Neural progenitor cell (in vitro differentiated cells): ENCODE results near the gene ACOXL. TPM values are rescaled to one million over a fixed set of nuclear protein-coding genes. Genes with fewer than 3 reads are reported as not detected.

Experiments
- DNase-seq: peaks from one replicate; pipeline ENCODE4 v3.0.0-alpha.2; 2016; ENCODE audit warnings: low spot score
- H2AFZ ChIP-seq: fragments of 200-600 bp; sonication (generic); replicated peaks from 2 replicates; pipeline ENCODE4 v1.6.1; 2016; ENCODE audit warnings: antibody characterized with exemption
- H3F3A ChIP-seq: fragments of 200-600 bp; sonication (generic); 2 replicates; pipeline ENCODE4 v1.6.1; 2016; ENCODE audit warnings: antibody characterized with exemption, low read depth
- H3K27ac ChIP-seq: fragments of 200-600 bp; sonication (generic); 2 replicates; pipeline ENCODE4 v1.5.1; 2016; ENCODE audit warnings: mild to moderate bottlenecking
- H3K27me3 ChIP-seq: fragments of 200-600 bp; sonication (generic); 2 replicates; pipeline ENCODE4 v1.6.1; 2016; ENCODE audit warnings: mild to moderate bottlenecking, moderate library complexity
- H3K36me3 ChIP-seq: fragments of 200-600 bp; sonication (generic); 2 replicates; pipeline ENCODE4 v1.5.1; 2016
- H3K4me1 ChIP-seq: fragments of 200-600 bp; sonication (generic); 2 replicates; pipeline ENCODE4 v1.6.1; 2016; ENCODE audit warnings: mixed run types
- H3K4me2 ChIP-seq: fragments of 200-600 bp; sonication (generic); 2 replicates; pipeline ENCODE4 v1.6.1; 2016
- H3K4me3 ChIP-seq: fragments of 200-600 bp; sonication (generic); 2 replicates; pipeline ENCODE4 v1.5.1; 2016
- H3K79me2 ChIP-seq: fragments of 200-600 bp; sonication (generic); 2 replicates; pipeline ENCODE4 v1.6.1; 2016; ENCODE audit warnings: low read depth
- H3K9ac ChIP-seq: fragments of 200-600 bp; sonication (generic); 2 replicates; pipeline ENCODE4 v1.6.1; 2016
- H3K9me3 ChIP-seq: fragments of 200-600 bp; sonication (generic); 2 replicates; pipeline ENCODE4 v1.5.1; 2016; ENCODE audit warnings: low read depth
- H4K20me1 ChIP-seq: fragments of 200-600 bp; sonication (generic); 2 replicates; pipeline ENCODE4 v1.6.1; 2016; ENCODE audit warnings: low read depth
- H3K27ac Mint-ChIP-seq: 3 replicates; pipeline ENCODE4 v1.8.0; 2021; ENCODE audit warnings: mixed read lengths
- H3K27me3 Mint-ChIP-seq: 2 replicates; pipeline ENCODE4 v1.8.0; 2022; ENCODE audit warnings: low read depth, mild to moderate bottlenecking, inconsistent platforms, moderate library complexity, mixed read lengths; ENCODE audit not compliant: insufficient read depth
- H3K36me3 Mint-ChIP-seq: 3 replicates; pipeline ENCODE4 v1.8.0; 2021; ENCODE audit warnings: mixed read lengths
- H3K4me1 Mint-ChIP-seq: 3 replicates; pipeline ENCODE4 v1.8.0; 2021; ENCODE audit warnings: mixed read lengths
- H3K4me3 Mint-ChIP-seq: 3 replicates; pipeline ENCODE4 v1.8.0; 2021; ENCODE audit warnings: mild to moderate bottlenecking, moderate library complexity, mixed read lengths
- H3K9me3 Mint-ChIP-seq: 3 replicates; pipeline ENCODE4 v1.8.0; 2020; ENCODE audit warnings: mixed read lengths
- CTCF ChIP-seq: fragments of 200-600 bp; sonication (generic); IDR thresholded peaks from 2 replicates; pipeline ENCODE4 v1.5.1; 2017; ENCODE audit warnings: antibody characterized with exemption, mild to moderate bottlenecking
- EZH2 ChIP-seq: fragments of 200-600 bp; sonication (generic); IDR thresholded peaks from 2 replicates; pipeline ENCODE4 v1.6.1; 2017; ENCODE audit warnings: antibody characterized with exemption, mild to moderate bottlenecking, moderate library complexity
- EZH2phosphoT487 ChIP-seq: fragments of 200-600 bp; sonication (generic); IDR thresholded peaks from 2 replicates; pipeline ENCODE4 v1.6.1; 2017; ENCODE audit warnings: antibody characterized with exemption
- total RNA-seq: library from RNA; depleted of rRNA; stranded (reverse); fragments of >200 nt; gene quantifications from 2 replicates; pipeline ENCODE4 v1.2.3, GENCODE V29; 2015; ENCODE audit warnings: low replicate concordance

Gene ACOXL
- total RNA-seq, 1 donor from 2014 or later, result 2.9 TPM

GRCh38 chr2:110852541-110853263 lies 120.3 kb downstream of the ACOXL start:
- no peak overlapping the region for H3K4me3 ChIP-seq
- no peak overlapping the region for H3K27ac ChIP-seq
- no peaks in the 10 kb centered on the region for H3K9me3 ChIP-seq
- Mint-ChIP-seq H3K4me3 (no peak overlapping the region), H3K36me3 (no peaks in the 10 kb centered on the region), H3K27ac (no peak overlapping the region), H3K4me1 (peaks cover 4% of the 10 kb centered on the region), H3K9me3 (peaks cover 11% of the 10 kb centered on the region), H3K27me3 (peaks cover 14% of the 10 kb centered on the region)
- H2AFZ ChIP-seq, result no peak overlapping the region
- H3K36me3 ChIP-seq, result no peaks in the 10 kb centered on the region
- TF ChIP-seq EZH2 (no peak), CTCF (no peak), EZH2phosphoT487 (no peak)
- H3K27me3 ChIP-seq, result no peaks in the 10 kb centered on the region
- no peaks in the 10 kb centered on the region for H4K20me1 ChIP-seq
- no peaks in the 10 kb centered on the region for H3F3A ChIP-seq
- peaks cover 2% of the 10 kb centered on the region for H3K4me1 ChIP-seq
- H3K4me2 ChIP-seq, result no peak overlapping the region
- DNase-seq, result no peak
- H3K9ac ChIP-seq, result no peak overlapping the region
- H3K79me2 ChIP-seq, result no peaks in the 10 kb centered on the region

- no peaks in the 10 kb centered on the region for H3K79me2 ChIP-seq
- no peaks in the 10 kb centered on the region for H4K20me1 ChIP-seq
- no peak overlapping the region for H3K4me3 Mint-ChIP-seq
- DNase-seq, result peak; percentile 55
- no peaks in the 10 kb centered on the region for H3K9me3 ChIP-seq
- H3K4me1 ChIP-seq, result peaks cover 7% of the 10 kb centered on the region
- TF ChIP-seq CTCF, result peak; percentile 67
- no peak for TF ChIP-seq EZH2
- no peak for TF ChIP-seq EZH2phosphoT487
- no peaks in the 10 kb centered on the region for H3K27me3 ChIP-seq
- peak overlapping the region; percentile 14 for H2AFZ ChIP-seq
- no peaks in the 10 kb centered on the region for H3F3A ChIP-seq
- H3K27ac ChIP-seq, result no peak overlapping the region
- H3K27ac Mint-ChIP-seq, result peak overlapping the region; percentile 17
- no peaks in the 10 kb centered on the region for H3K36me3 Mint-ChIP-seq
- H3K9me3 Mint-ChIP-seq, result peaks cover 11% of the 10 kb centered on the region
- no peak overlapping the region for H3K4me3 ChIP-seq
- H3K4me2 ChIP-seq, result no peak overlapping the region
- H3K27me3 Mint-ChIP-seq, result peaks cover 14% of the 10 kb centered on the region
- no peak overlapping the region for H3K9ac ChIP-seq
- no peaks in the 10 kb centered on the region for H3K36me3 ChIP-seq
- H3K4me1 Mint-ChIP-seq, result peaks cover 7% of the 10 kb centered on the region
These were observed 121.1 kb downstream of the ACOXL start for GRCh38 chr2:110853516-110853915.

- Histone ChIP-seq H3K36me3 (no peaks in the 10 kb centered on the region), H3F3A (peaks cover 1% of the 10 kb centered on the region), H2AFZ (no peak overlapping the region), H3K4me3 (no peak overlapping the region), H3K27me3 (no peaks in the 10 kb centered on the region), H3K79me2 (no peaks in the 10 kb centered on the region), H3K4me2 (no peak overlapping the region), H4K20me1 (no peaks in the 10 kb centered on the region), H3K4me1 (peaks cover 12% of the 10 kb centered on the region), H3K9ac (no peak overlapping the region), H3K9me3 (no peaks in the 10 kb centered on the region), H3K27ac (no peak overlapping the region)
- Mint-ChIP-seq H3K36me3 (no peaks in the 10 kb centered on the region), H3K4me1 (peaks cover 12% of the 10 kb centered on the region), H3K27ac (peak overlapping the region; percentile 24), H3K9me3 (peaks cover 10% of the 10 kb centered on the region), H3K4me3 (no peak overlapping the region), H3K27me3 (peaks cover 16% of the 10 kb centered on the region)
- TF ChIP-seq CTCF (no peak), EZH2phosphoT487 (no peak), EZH2 (no peak)
- DNase-seq, result no peak
These were observed 121.6 kb downstream of the ACOXL start for GRCh38 chr2:110853948-110854347.
